HG02884 (cell line): Measurements from ENCODE around the gene INTS15.

Source experiments
- ATAC-seq: cut with Tn5 transposase; IDR thresholded peaks from one replicate; pipeline ENCODE4 v1.9.1; 2021; ENCODE audit warnings: mild to moderate bottlenecking, moderate library complexity; ENCODE audit not compliant: unreplicated experiment

Gene INTS15

GRCh38 chr7:6642239-6642839, 52.5 kb downstream of the INTS15 start:
- no peak for ATAC-seq

GRCh38 chr7:6642861-6643640, 53.2 kb downstream of the INTS15 start:
- ATAC-seq: no peak

DNA sequence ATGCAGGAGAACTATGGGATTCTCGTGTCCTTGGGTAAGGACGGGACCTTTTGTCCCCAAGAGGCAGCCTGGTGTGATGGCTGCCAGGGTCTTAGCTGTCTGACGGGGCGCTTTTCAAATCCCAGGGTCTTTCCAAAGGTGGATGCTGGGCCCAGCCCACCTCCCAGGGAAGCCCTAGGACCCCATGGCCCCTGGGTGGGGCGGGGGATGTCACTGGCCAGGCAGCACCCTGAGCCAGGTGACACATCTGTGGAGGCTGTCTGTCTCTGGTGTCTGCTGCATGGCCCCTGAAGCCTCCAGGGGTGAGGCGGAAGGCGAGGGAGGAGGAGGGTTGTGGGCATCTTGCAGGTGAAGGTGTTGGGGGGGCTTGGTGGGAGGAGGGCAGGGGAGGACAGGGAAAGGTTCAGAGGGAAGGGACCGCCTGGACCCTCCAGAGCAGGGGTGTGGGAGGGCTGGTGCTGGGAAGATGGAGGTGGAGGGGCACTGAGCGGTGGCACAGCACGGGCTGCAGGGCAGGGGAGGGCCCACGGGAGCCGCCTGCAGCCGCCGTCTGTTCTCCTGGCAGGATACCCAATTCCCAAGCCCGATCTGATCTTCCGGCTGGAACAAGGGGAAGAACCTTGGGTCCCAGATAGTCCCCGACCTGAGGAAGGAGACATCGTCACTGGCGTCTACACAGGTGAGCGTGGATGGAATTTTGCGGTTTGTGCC, 54.2 kb downstream of the INTS15 start:
- ATAC-seq: no peak

GRCh38 chr7:6644728-6645127, 54.9 kb downstream of the INTS15 start:
- no peak for ATAC-seq

GRCh38 chr7:6646465-6646864, 56.6 kb downstream of the INTS15 start:
- ATAC-seq: no peak

GRCh38 chr7:6647080-6647479, 57.3 kb downstream of the INTS15 start:
- no peak for ATAC-seq

DNA sequence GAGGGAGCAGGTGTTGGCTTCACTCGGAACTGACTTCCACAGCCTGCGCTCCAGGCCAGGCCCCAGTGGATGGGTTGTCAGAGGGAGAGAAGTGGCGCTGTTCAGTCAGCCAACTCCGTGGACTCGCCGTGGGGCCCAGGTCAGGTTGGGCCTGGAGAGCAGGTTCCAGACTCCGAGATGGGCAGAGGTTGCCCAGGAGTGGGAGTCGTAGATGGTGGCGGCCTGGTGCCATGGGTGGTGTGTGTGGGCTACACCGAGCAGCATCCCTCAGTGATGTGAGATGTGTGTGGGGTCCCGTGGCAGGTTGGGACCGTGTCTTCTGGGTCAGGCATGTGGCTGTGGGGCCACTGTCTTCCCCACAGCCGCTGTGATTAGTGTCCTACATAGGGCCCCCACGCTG, 57.7 kb downstream of the INTS15 start:
- ATAC-seq: no peak

DNA sequence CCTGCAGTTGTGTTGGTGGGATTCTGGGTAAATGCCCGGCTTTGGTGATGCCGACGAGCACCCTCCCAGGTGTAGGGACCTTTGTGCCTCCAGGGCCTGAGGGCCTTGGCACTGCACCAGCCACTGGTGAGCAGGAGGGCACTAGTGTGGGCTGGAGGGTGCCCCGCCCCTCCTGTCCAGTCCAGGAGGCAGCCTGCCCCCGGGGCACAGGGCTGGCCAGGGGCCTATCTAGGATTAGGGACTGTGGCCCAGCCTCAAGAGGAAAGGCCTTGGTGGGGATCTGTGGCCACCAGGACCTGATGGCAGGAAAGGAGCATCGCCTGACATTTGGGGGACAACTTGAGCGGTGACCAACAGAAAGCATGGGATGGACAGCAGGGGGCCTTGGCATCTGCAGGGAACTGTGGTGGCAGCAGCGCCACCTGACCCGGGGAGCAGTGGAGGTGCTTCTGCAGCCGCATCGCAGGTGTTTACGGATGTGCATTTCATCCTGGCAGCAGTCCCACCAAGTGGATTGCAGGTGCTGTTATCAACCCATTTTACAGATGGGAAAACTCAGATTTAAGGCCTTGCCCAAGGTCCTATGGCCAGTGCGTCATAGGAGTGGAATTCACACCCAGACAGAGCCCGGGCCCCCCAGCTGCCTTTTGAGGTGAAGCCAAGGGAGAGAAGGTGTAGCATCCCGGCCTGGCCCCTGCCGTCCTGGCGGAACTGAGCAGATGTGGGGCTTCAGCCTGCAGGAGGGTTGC, 58.4 kb downstream of the INTS15 start:
- no peak for ATAC-seq

DNA sequence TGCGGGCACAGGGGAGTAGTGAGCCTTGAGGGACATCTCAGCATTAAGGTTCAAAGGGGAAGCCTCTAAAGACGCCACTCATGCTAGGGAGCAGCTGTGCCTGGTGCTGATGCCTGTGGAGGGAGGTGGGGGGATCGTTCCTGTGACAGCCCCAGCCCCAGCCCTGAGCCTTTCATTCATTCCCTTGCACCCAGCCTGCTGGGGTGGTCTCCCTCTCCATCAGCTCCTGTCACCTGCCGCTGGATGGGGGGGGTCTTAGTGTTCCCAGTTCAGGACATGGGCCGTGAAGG, 58.9 kb downstream of the INTS15 start:
- ATAC-seq: no peak

- ATAC-seq: no peak
These were observed 59.6 kb downstream of the INTS15 start for GRCh38 chr7:6649241-6649961.

GRCh38 chr7:6650086-6650485, 60.3 kb downstream of the INTS15 start:
- ATAC-seq: no peak

DNA sequence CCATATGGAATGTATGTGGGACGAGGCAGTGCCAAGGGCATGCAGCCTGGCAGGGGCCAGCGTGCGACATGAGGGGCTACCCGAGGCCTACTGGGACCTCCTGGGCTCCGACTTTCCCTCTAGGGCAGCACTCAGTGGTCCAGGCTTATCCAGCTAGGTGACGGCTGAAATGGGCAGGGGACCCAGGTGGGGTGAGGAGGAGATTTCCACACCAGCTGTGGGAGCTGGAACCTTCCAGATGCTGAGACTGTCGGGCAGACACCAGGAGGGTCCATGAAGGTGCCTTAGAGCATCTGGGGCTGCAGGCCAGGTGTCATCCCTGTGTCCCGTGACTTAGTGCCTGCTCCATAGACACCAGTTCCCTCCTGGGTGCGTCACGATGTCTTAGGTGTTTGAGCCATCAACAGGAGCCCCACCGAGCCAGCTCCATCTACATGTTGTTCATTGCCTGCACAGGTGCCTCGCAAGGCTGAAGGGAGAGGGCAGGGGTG, 60.7 kb downstream of the INTS15 start:
- no peak for ATAC-seq

GRCh38 chr7:6651851-6652445, 62.1 kb downstream of the INTS15 start:
- no peak for ATAC-seq

DNA sequence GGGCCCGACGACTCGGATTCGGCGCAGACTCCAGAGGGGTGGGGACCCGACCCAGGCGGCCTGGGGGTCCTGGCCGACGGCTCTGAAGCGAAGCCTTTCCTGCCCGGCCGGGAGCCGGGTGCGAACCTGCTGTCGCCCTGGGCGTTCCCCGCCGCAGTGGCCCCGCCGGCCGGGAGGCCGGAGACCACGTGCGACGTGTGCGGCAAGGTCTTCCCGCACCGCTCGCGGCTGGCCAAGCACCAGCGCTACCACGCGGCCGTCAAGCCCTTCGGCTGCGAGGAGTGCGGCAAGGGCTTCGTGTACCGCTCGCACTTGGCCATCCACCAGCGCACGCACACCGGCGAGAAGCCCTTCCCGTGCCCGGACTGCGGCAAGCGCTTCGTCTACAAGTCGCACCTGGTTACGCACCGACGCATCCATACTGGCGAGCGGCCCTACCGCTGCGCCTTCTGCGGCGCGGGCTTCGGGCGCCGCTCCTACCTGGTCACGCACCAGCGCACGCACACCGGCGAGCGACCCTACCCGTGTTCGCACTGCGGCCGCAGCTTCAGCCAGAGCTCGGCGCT, 62.7 kb downstream of the INTS15 start:
- ATAC-seq: no peak

GRCh38 chr7:6653071-6654003, 63.5 kb downstream of the INTS15 start:
- no peak for ATAC-seq

DNA sequence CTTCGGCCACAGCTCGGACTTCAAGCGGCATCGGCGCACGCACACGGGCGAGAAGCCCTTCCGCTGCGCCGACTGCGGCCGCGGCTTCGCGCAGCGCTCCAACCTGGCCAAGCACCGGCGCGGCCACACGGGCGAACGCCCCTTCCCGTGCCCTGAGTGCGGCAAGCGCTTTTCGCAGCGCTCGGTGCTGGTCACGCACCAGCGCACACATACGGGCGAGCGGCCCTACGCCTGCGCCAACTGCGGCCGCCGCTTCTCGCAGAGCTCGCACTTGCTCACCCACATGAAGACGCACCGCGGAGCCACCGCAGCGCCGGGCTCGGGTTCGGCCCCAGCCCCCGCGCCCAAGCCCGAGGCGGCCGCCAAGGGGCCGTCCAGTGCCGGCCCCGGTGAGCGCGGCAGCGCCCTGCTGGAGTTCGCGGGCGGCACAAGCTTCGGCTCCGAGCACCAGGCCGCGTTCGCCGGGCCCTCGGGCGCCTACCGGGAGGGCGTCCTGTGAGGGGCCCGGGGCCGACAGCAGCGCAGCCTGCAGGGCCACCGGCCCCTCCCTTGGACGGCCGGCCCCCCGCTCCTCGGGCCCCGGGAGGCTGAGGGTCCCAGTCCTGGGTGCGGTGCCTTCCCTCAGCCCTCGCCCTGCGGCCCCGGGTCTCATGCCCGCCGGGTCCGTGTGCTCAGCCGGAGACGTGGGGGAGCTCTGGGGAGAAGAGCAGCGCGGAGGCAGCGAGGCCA, 64.5 kb downstream of the INTS15 start:
- ATAC-seq: no peak

GRCh38 chr7:6654842-6655610, 65.2 kb downstream of the INTS15 start:
- no peak for ATAC-seq
